Right lobe of liver (tissue), 6 donors: ENCODE data around the gene ADIPOR1. TPM values are rescaled to one million over a fixed set of nuclear protein-coding genes. Genes with fewer than 3 reads are reported as not detected.

Source experiments
- ATAC-seq, 4 donors: fragments of 200-7000 bp; cut with Tn5 transposase; one replicate each; pipeline ENCODE4 v1.9.1; 2020; ENCODE audit warnings: mild to moderate bottlenecking in 4 of 4, moderate library complexity in 4 of 4
- DNase-seq, 3 donors: peaks; one replicate each; pipeline ENCODE4 v3.0.0-alpha.2; 2020
- H3K27ac ChIP-seq, 3 donors: fragments of 200-600 bp; one replicate each; pipeline ENCODE4 v1.8.0; 2022
- H3K27me3 ChIP-seq, 2 donors: fragments of 200-600 bp; one replicate each; pipeline ENCODE4 v1.8.0; 2022
- H3K36me3 ChIP-seq, 4 donors: fragments of 200-600 bp; sonication (generic) in 1 of 4; one replicate each; pipeline versions ENCODE4 v1.5.1 to v1.8.0; 2017 to 2022; ENCODE audit warnings: control low read depth in 1 of 4
- H3K4me1 ChIP-seq, 4 donors: fragments of 200-600 bp; sonication (generic) in 1 of 4; one replicate each; pipeline versions ENCODE4 v1.5.1 to v1.8.0; 2017 to 2022; ENCODE audit warnings: control low read depth in 1 of 4
- H3K4me3 ChIP-seq, 3 donors: fragments of 200-600 bp; one replicate each; pipeline ENCODE4 v1.8.0; 2022
- H3K9me3 ChIP-seq, 4 donors: fragments of 200-600 bp; sonication (generic) in 1 of 4; one replicate each; pipeline versions ENCODE4 v1.5.1 to v1.8.0; 2017 to 2022; ENCODE audit warnings: control low read depth in 1 of 4
- POLR2A ChIP-seq: fragments of 450-650 bp; IDR thresholded peaks from one replicate; pipeline ENCODE4 v1.6.1; 2017; ENCODE audit warnings: antibody characterized with exemption, mild to moderate bottlenecking
- WGBS: methylation state at CpG from one replicate; pipeline ENCODE4 v1.1.6; 2018; ENCODE audit warnings: low coverage, low lambda C conversion rate; ENCODE audit not compliant: insufficient coverage; ENCODE audit errors: missing lambda C conversion rate; 5-methylcytosine and 5-hydroxymethylcytosine counted together
- intact Hi-C, 2 donors: fragments of 100-400 bp; cut with DNase I; formaldehyde crosslinking; loops; one replicate each; pipeline versions ENCODE4 v1.11.2 to v1.14.1; 2022
- total RNA-seq, 6 experiments: library from RNA; depleted of rRNA in 2 of 6; stranded (reverse); fragments of >200 nt in 2 of 6; fragmentation: NEBNext Ultra II Directional in 3 of 6; extraction: Animal tissue kit (Norgen Biotek cat#: 25700) in 3 of 6; gene quantifications; one replicate each; pipeline versions ENCODE4 v1.1.0 to v1.2.4, GENCODE V29; 2016 to 2023
- TF ChIP-seq, protein P1 (sequence below), 4 donors: fragments of 200-600 bp in 3 of 4; fragments of 450-650 bp in 1 of 4; IDR thresholded peaks; one replicate each; pipeline versions ENCODE4 v1.5.1 to v1.8.0; 2016 to 2022; ENCODE audit warnings: antibody characterized with exemption in 4 of 4, mild to moderate bottlenecking in 2 of 4
- donor health status: DM: no; HTN: yes; CAD: no.
- donor health status: DM: no; HTN: no; CAD: no.
- donor health status: DM: no; HTN: no; CAD: no.
- donor health status: DM: no; HTN: yes; CAD: no.
- donor health status: DM: no; HTN: yes; CAD: no.

ADIPOR1 gene
- total RNA-seq, 6 experiments from 2014 or later = 49.3 to 88.3 (median 61.1) TPM

DNA sequence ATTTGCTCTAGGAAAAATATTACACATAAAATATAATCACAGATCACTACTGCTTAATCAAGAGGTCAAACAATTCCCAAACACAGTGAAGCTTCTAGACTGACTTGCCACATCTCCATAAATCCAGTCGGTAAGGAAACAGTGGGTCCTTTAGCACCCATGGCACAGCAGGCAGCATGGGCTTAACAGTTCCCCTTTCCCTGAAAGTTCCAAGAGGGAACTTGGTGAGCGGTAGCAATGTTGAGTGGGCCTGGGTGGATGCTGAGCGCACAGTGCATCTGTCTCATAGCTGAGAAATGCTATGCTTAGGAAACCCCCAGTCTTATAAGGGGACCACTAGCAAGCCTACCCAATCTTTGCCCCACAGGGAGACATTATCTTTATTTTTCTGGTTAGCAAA lies 16.7 kb upstream of the ADIPOR1 start:
- WGBS = 78% methylated on average over 2 of the region's 3 CpGs
- TF ChIP-seq POLR2A = no peak
- TF ChIP-seq, protein P1, sequence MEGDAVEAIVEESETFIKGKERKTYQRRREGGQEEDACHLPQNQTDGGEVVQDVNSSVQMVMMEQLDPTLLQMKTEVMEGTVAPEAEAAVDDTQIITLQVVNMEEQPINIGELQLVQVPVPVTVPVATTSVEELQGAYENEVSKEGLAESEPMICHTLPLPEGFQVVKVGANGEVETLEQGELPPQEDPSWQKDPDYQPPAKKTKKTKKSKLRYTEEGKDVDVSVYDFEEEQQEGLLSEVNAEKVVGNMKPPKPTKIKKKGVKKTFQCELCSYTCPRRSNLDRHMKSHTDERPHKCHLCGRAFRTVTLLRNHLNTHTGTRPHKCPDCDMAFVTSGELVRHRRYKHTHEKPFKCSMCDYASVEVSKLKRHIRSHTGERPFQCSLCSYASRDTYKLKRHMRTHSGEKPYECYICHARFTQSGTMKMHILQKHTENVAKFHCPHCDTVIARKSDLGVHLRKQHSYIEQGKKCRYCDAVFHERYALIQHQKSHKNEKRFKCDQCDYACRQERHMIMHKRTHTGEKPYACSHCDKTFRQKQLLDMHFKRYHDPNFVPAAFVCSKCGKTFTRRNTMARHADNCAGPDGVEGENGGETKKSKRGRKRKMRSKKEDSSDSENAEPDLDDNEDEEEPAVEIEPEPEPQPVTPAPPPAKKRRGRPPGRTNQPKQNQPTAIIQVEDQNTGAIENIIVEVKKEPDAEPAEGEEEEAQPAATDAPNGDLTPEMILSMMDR (IDR thresholded peaks at IDR 0.05) = no peak
- no peaks in the 10 kb centered on the region for H3K4me1 ChIP-seq
- H3K27ac ChIP-seq = no peak overlapping the region
- intact Hi-C loops = no loop called here
- DNase-seq = no peak
- no peak overlapping the region for H3K4me3 ChIP-seq
- H3K27me3 ChIP-seq = no peaks in the 10 kb centered on the region
- H3K9me3 ChIP-seq = no peaks in the 10 kb centered on the region
- no peak for ATAC-seq
- no peaks in the 10 kb centered on the region for H3K36me3 ChIP-seq

DNA sequence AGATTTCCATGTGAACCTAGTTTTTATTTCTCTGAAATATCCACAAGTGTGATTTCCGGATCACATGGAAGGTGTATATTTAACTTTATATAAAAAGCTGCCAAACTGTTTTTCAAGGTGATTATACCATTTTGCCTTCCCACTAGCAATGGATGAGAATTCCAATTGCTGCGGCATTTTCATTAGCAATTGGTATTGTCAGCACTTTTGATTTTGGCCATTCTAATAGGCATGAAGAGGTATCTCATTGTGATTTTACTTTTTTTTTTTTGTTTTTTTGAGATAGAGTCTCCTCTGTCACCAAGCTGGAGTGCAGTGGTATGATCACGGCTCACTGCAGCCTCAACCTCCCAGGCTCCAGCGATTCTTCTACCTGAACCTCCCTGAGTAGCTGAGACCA lies 13.9 kb upstream of the ADIPOR1 start:
- no peaks in the 10 kb centered on the region for H3K36me3 ChIP-seq
- ATAC-seq (no peak), DNase-seq (no peak)
- H3K27ac ChIP-seq = no peak overlapping the region
- H3K4me1 ChIP-seq = peaks cover 0 to 8% (median 2%) of the 10 kb centered on the region in 4 donors
- H3K4me3 ChIP-seq = no peak overlapping the region
- H3K27me3 ChIP-seq = no peaks in the 10 kb centered on the region
- TF ChIP-seq POLR2A = no peak
- TF ChIP-seq, protein P1 (IDR thresholded peaks at IDR 0.05) = no peak
- WGBS = 67% methylated on average over 4 of the region's 4 CpGs
- no peaks in the 10 kb centered on the region for H3K9me3 ChIP-seq
- intact Hi-C loops = no loop called here

DNA sequence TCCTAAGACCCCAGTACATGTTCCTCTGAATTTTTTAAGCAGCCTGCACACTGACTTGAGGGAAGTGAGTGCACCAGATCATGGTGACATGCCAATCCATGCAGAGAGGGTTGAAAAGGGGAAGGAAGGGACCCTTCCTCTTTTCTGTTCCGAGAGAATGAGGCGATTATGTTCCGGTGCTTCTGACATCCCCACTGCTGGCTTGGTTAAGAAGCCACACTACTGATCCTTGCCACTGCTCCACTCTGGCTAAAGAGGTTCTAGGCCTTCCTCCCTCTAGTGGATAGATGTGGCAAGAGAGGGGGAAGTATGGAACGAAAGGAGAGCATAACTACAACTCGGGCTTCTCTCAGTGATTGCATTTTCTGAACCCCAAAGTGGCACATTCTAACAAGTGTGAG lies 10.8 kb upstream of the ADIPOR1 start:
- intact Hi-C loops = no loop called here

DNA sequence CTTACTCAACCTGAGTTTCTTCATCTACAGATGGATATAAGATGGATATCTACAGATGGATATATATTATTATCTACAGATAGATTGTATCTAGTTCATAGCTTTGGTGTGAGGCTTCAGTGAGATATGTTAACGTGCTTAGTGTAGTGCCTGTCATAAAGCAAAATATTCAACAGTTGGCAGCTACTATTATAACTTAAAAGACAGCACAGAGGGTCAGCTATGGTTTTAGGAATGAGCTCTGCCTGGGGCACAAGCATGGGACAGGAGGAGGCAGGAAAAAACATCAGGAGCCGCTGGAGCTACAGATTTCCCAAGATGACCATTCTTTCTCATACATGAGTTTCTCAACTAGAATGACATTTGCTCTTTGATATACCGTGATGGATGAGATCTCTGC lies 10.2 kb upstream of the ADIPOR1 start:
- DNase-seq = no peak
- peaks cover 0 to 18% (median 6%) of the 10 kb centered on the region in 4 donors for H3K4me1 ChIP-seq
- TF ChIP-seq, protein P1 (IDR thresholded peaks at IDR 0.05) = no peak
- no peak for TF ChIP-seq POLR2A
- WGBS = 54% methylated on average over 3 of the region's 3 CpGs
- intact Hi-C loops = no loop called here
- H3K36me3 ChIP-seq = peaks cover 0 to 8% (median 0%) of the 10 kb centered on the region in 4 donors
- peak overlapping the region in 1 of 3 donors; percentile 96 for H3K4me3 ChIP-seq
- ATAC-seq = no peak
- no peaks in the 10 kb centered on the region for H3K9me3 ChIP-seq
- peak overlapping the region in 2 of 3 donors; percentile 35 to 69 for H3K27ac ChIP-seq
- H3K27me3 ChIP-seq = no peaks in the 10 kb centered on the region

More for the DNA sequence above, 10.8 kb upstream of the ADIPOR1 start:
- no peaks in the 10 kb centered on the region for H3K9me3 ChIP-seq
- no peaks in the 10 kb centered on the region for H3K27me3 ChIP-seq
- H3K36me3 ChIP-seq = peaks cover 0 to 3% (median 0%) of the 10 kb centered on the region in 4 donors
- peak; percentile 59 to 69 (median 64) for ATAC-seq
- peak overlapping the region in 1 of 3 donors; percentile 69 for H3K27ac ChIP-seq
- H3K4me1 ChIP-seq = peaks cover 0 to 18% (median 6%) of the 10 kb centered on the region in 4 donors
- 3% methylated on average over 4 of the region's 5 CpGs for WGBS
- peak in 1 of 3 donors; percentile 60 for DNase-seq
- TF ChIP-seq POLR2A = no peak
- TF ChIP-seq, protein P1 (IDR thresholded peaks at IDR 0.05) = peak; percentile 56 to 61 (median 58)
- H3K4me3 ChIP-seq = no peak overlapping the region
